Measurements from ENCODE around the gene SARM1. TPM values are rescaled to one million over a fixed set of nuclear protein-coding genes. Genes with fewer than 3 reads are reported as not detected.

Gene SARM1
- total and polyA plus RNA-seq, 2 of the 13 experiments (the other 11 are each of a cell fraction or from before 2014, with no cell fraction given): 0.73 to 0.86 TPM

DNA sequence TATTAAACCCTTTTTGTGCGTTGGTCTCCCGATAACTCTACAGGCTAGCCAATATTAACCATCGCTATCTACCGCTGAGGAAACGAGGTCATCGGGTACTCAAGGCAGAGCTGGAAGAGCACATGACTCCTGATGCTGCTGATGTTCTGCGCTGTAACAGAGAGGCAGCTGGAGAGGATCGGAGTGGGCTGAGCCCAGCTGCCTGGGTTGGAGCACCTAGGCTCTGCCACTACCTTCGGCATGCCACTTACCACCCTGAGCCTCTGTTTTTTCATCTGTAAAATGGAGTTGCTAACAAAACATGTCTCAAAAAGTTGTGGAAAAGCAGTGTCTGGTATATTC, 35.0 kb downstream of the SARM1 start:
- H3K9me3 ChIP-seq (ENCODE audit: low read length): no peaks in the 10 kb centered on the region
- peaks cover 27% of the 10 kb centered on the region for H3K4me1 ChIP-seq (ENCODE audit: insufficient read depth, low read length)
- H4K20me1 ChIP-seq (ENCODE audit: insufficient read depth, low read length): no peaks in the 10 kb centered on the region
- peak overlapping the region; percentile 67 for H3K27ac ChIP-seq (ENCODE audit: extremely low read length, insufficient read depth, low read length)
- 0 out of 2 replicates have a peak, but pooled peaks have one; percentile 35 for TF ChIP-seq ZSCAN29 (CRISPR knock-in tag; conservative IDR thresholded peaks at IDR 0.05)
- no peak for TF ChIP-seq ZFP82 (CRISPR knock-in tag; IDR thresholded peaks at IDR 0.05; ENCODE audit: borderline replicate concordance)
- peak; percentile 70 for TF ChIP-seq ZNF629 (CRISPR knock-in tag; conservative IDR thresholded peaks at IDR 0.05)
- TF ChIP-seq ZNF556 (CRISPR knock-in tag; IDR thresholded peaks at IDR 0.05; ENCODE audit: borderline replicate concordance): 0 out of 2 replicates have a peak, but pooled peaks have one; percentile 13
- no peak for TF ChIP-seq ZNF790 (CRISPR knock-in tag; IDR thresholded peaks at IDR 0.05; ENCODE audit: borderline replicate concordance)
- TF ChIP-seq ARNTL (CRISPR knock-in tag; IDR thresholded peaks at IDR 0.05): peak; percentile 9; the same call in 1 of the 2 replicates
- no peak for TF ChIP-seq ZMAT3 (CRISPR knock-in tag; conservative IDR thresholded peaks at IDR 0.05)
- TF ChIP-seq MEF2D (CRISPR knock-in tag; IDR thresholded peaks at IDR 0.05): no peak
- TF ChIP-seq ZMYM3 (CRISPR knock-in tag; IDR thresholded peaks at IDR 0.05): peak; percentile 31; the same call in 1 of the 2 replicates
- H3K4me2 ChIP-seq (ENCODE audit: low read depth, low read length): peak overlapping the region; percentile 97
- H2AFZ ChIP-seq (ENCODE audit: low read length): no peak overlapping the region
- FAIRE-seq: no peak
- peaks cover 9 to 23% of the 10 kb centered on the region in 2 experiments for H3K36me3 ChIP-seq (replicated peaks in 1 of 2; ENCODE audit: control insufficient read depth in 1 of 2, insufficient read depth in 2 of 2, low read length in 2 of 2)
- TSS peak; percentile 69 for BruUV-seq (replicated peaks)
- no peak for DNase-seq (ENCODE audit: low spot score)
- intact Hi-C loops (cut with micrococcal nuclease; ENCODE audit: unreplicated experiment): no loop called here
- CTCF ChIA-PET (ENCODE audit: low intra/inter-chr PET ratio, low total read pairs): interaction anchor here (1.3 kb wide), 1 partner anchor 10 kb away, joined by 4 read pairs; no protein-coding TSS in a partner anchor
- in situ Hi-C loops (cut with HindIII; ENCODE audit: extremely low pct_ligation_motif_present, low pct_unique_long_range_greater_than_20kb): no loop called here
- ATAC-seq: no peak
- POLR2A ChIA-PET: interaction anchor here (0.8 to 3.4 kb wide), 7 partner anchors 8 to 165 kb away, joined by 3 to 122 read pairs (median 22); partner anchors contain the start of genes PIGS, POLDIP2, SARM1 and SEBOX
- H3K79me2 ChIP-seq (ENCODE audit: insufficient read depth, low read length): peaks cover 13% of the 10 kb centered on the region
- no peaks in the 10 kb centered on the region; a peak in 1 of 5 replicates for H3K27me3 ChIP-seq (ENCODE audit: control insufficient read depth in 1 of 2, insufficient read depth in 2 of 2, low read length in 2 of 2)
- peak overlapping the region; percentile 68 to 84 (median 76); a peak in 5 of 6 replicates for H3K4me3 ChIP-seq (replicated peaks in 1 of 3; ENCODE audit: insufficient read depth in 1 of 3, low read depth in 2 of 3, low read length in 3 of 3)
- 76% methylated on average over 8 of the region's 9 CpGs for WGBS (ENCODE audit: low lambda C conversion rate)
- peak overlapping the region; percentile 79; the same call in 1 of the 2 replicates for H3K9ac ChIP-seq (ENCODE audit: insufficient read depth, low read depth, low read length)
